GM12874 (cell line): ENCODE results near the gene TAF4.

Source experiments
- CTCF ChIP-seq: IDR thresholded peaks from 2 replicates; pipeline ENCODE4 v1.5.1; 2011; ENCODE audit warnings: low read depth, mild to moderate bottlenecking, control low read depth, low read length, moderate library complexity; ENCODE audit not compliant: insufficient read depth

The TAF4 gene

GRCh38 chr20:61998343-61999121, 67.1 kb downstream of the TAF4 start:
- no peak for TF ChIP-seq CTCF

- no peak for TF ChIP-seq CTCF
Measured at GRCh38 chr20:61997891-61998290, 67.8 kb downstream of the TAF4 start.

DNA sequence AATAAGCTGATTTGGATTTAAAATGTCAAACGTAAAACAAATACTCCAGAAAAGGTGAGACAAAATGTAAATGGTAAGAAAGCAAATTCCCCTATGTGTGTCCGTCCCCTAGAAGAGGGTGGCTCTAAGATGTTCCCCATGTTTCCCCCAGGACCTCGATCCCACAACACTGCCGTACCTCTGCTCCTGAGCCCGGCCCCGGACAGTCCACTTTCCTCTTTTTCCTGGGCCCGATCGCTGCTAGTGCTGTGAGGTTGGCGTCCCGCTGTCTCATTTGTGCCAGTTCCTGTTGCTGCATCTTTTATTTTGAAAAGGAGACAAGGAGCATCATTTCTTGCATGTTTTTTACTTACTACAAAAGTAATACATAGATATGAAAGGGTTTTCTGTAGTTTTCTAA, 68.3 kb downstream of the TAF4 start:
- no peak for TF ChIP-seq CTCF

GRCh38 chr20:61994546-61994945, 71.1 kb downstream of the TAF4 start:
- no peak for TF ChIP-seq CTCF

- TF ChIP-seq CTCF, result no peak
Measured at GRCh38 chr20:61993058-61993457, 72.6 kb downstream of the TAF4 start.

GRCh38 chr20:61991476-61991875, 74.2 kb downstream of the TAF4 start:
- no peak for TF ChIP-seq CTCF

DNA sequence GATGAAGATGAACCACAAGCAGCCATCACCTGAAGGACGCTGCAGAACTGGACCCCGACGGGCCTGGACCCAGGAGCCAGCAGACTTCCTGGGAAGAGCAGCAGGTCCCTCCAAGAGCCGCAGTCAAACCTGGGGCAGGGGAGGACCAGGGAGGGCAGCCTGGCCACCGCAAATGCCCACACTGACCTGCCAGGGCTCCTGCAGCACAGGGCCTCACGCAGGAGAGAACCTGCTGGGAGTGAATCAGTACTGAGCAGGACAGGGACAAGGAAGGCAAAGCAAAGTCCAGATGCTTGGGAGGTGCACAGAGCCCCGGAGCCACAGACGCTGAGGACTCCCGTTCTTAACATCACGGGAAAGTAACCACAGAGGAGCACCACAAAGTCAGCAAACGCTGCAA, 75.2 kb downstream of the TAF4 start:
- TF ChIP-seq CTCF, result no peak
